ENCODE results near the gene ZBTB3.

The ZBTB3 gene

DNA sequence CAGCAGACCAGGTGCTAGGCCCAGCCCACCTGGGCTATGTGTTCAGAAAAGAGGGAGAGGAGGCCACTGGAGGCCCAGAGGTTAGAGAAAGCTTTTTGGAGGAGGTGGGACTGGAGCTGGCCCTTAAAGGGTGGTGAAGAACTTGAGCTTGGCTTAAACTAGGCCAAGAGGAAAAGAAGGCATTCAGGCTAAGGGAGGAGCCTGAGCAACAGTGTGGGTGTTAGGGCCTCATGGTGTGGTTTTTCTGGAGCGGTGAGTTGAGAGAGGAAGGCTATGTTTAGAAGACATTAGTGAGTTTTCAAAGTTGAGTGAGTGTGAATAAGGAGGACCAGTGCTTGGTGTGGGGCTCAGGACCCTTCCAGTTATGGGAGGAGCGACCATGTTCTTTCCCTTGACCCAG, 23.4 kb upstream of the ZBTB3 start:
- Histone ChIP-seq H3K4me3 (ENCODE audit: low read depth, low read length) (no peak overlapping the region), H3K9me3 (ENCODE audit: control insufficient read depth, insufficient read depth, low read depth, low read length) (no peaks in the 10 kb centered on the region), H3K27ac (ENCODE audit: extremely low read depth, low read depth, low read length) (no peak overlapping the region), H3K4me1 (ENCODE audit: control insufficient read depth, insufficient read depth, low read length) (no peaks in the 10 kb centered on the region), H3K36me3 (ENCODE audit: control insufficient read depth in 2 of 2, insufficient read depth in 1 of 2, low read length in 2 of 2) (peaks cover 0 to 57% of the 10 kb centered on the region in 2 experiments; a peak in 2 of 3 replicates)
- ChIA-PET CTCF (interaction anchor here (5.0 kb wide), 1 partner anchor 9 kb away, joined by 45 read pairs; the partner anchor contains the start of gene TMEM179B), POLR2A (interaction anchor here (0.6 to 1.6 kb wide), 5 partner anchors 23 to 186 kb away, joined by 3 to 7 read pairs (median 5); partner anchors contain the start of genes TUT1 and ZBTB3)
- TF ChIP-seq ZNF239 (tag by site-specific recombination; IDR thresholded peaks at IDR 0.05) (no peak), ZNF112 (tag by site-specific recombination; IDR thresholded peaks at IDR 0.05) (no peak), ZNF221 (tag by site-specific recombination; IDR thresholded peaks at IDR 0.05; ENCODE audit: borderline replicate concordance) (no peak)

DNA sequence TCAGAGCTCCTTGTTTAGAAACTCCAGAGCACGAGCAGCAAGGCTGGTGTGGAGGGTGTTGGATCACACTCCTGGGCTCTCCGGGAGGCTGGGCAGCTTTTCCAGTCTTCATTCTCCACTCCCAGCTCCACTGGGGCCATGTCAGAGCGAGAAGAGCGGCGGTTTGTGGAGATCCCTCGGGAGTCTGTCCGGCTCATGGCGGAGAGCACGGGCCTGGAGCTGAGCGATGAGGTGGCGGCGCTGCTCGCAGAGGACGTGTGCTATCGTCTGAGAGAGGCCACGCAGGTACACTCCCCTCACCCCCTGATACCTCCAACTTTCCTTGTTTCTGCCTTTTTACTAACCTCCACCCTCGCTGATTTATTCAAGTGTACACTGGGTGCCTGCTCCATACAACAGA, 21.7 kb upstream of the ZBTB3 start:
- H3K4me3 ChIP-seq (ENCODE audit: low read depth, low read length) = no peak overlapping the region
- H3K27ac ChIP-seq (ENCODE audit: extremely low read depth, low read depth, low read length) = no peak overlapping the region
- POLR2A ChIA-PET = interaction anchor here (0.7 to 1.8 kb wide), 5 partner anchors 11 to 111 kb away, joined by 3 to 10 read pairs (median 7); partner anchors contain the start of genes C11orf98, CSKMT, POLR2G and TMEM179B
- CTCF ChIA-PET = interaction anchor here (0.6 to 5.0 kb wide), 2 partner anchors 11 to 216 kb away, joined by 3 to 45 read pairs; partner anchors contain the start of gene TMEM179B
- H3K9me3 ChIP-seq (ENCODE audit: control insufficient read depth, insufficient read depth, low read depth, low read length) = no peaks in the 10 kb centered on the region
- TF ChIP-seq, protein P1, sequence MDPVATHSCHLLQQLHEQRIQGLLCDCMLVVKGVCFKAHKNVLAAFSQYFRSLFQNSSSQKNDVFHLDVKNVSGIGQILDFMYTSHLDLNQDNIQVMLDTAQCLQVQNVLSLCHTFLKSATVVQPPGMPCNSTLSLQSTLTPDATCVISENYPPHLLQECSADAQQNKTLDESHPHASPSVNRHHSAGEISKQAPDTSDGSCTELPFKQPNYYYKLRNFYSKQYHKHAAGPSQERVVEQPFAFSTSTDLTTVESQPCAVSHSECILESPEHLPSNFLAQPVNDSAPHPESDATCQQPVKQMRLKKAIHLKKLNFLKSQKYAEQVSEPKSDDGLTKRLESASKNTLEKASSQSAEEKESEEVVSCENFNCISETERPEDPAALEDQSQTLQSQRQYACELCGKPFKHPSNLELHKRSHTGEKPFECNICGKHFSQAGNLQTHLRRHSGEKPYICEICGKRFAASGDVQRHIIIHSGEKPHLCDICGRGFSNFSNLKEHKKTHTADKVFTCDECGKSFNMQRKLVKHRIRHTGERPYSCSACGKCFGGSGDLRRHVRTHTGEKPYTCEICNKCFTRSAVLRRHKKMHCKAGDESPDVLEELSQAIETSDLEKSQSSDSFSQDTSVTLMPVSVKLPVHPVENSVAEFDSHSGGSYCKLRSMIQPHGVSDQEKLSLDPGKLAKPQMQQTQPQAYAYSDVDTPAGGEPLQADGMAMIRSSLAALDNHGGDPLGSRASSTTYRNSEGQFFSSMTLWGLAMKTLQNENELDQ (tag by site-specific recombination; IDR thresholded peaks at IDR 0.05; ENCODE audit: low read depth) = no peak
- TF ChIP-seq, protein P2, sequence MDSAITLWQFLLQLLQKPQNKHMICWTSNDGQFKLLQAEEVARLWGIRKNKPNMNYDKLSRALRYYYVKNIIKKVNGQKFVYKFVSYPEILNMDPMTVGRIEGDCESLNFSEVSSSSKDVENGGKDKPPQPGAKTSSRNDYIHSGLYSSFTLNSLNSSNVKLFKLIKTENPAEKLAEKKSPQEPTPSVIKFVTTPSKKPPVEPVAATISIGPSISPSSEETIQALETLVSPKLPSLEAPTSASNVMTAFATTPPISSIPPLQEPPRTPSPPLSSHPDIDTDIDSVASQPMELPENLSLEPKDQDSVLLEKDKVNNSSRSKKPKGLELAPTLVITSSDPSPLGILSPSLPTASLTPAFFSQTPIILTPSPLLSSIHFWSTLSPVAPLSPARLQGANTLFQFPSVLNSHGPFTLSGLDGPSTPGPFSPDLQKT (IDR thresholded peaks at IDR 0.05; ENCODE audit: borderline replicate concordance, low read depth, low read length) = no peak
- TF ChIP-seq ZEB2 (tag by site-specific recombination; IDR thresholded peaks at IDR 0.05) (no peak), ZNF24 (tag by site-specific recombination; IDR thresholded peaks at IDR 0.05) (no peak), HOXC10 (CRISPR knock-in tag; IDR thresholded peaks at IDR 0.05) (no peak), ZNF664 (tag by site-specific recombination; IDR thresholded peaks at IDR 0.05) (no peak), ZNF777 (tag by site-specific recombination; IDR thresholded peaks at IDR 0.05; ENCODE audit: borderline replicate concordance) (no peak)
- TF ChIP-seq, protein P3, sequence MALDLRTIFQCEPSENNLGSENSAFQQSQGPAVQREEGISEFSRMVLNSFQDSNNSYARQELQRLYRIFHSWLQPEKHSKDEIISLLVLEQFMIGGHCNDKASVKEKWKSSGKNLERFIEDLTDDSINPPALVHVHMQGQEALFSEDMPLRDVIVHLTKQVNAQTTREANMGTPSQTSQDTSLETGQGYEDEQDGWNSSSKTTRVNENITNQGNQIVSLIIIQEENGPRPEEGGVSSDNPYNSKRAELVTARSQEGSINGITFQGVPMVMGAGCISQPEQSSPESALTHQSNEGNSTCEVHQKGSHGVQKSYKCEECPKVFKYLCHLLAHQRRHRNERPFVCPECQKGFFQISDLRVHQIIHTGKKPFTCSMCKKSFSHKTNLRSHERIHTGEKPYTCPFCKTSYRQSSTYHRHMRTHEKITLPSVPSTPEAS (tag by site-specific recombination; IDR thresholded peaks at IDR 0.05) = no peak
- no peaks in the 10 kb centered on the region for H3K4me1 ChIP-seq (ENCODE audit: control insufficient read depth, insufficient read depth, low read length)
- H3K36me3 ChIP-seq (ENCODE audit: control insufficient read depth in 2 of 2, insufficient read depth in 1 of 2, low read length in 2 of 2) = peaks cover 0 to 49% of the 10 kb centered on the region in 2 experiments; a peak in 2 of 3 replicates

DNA sequence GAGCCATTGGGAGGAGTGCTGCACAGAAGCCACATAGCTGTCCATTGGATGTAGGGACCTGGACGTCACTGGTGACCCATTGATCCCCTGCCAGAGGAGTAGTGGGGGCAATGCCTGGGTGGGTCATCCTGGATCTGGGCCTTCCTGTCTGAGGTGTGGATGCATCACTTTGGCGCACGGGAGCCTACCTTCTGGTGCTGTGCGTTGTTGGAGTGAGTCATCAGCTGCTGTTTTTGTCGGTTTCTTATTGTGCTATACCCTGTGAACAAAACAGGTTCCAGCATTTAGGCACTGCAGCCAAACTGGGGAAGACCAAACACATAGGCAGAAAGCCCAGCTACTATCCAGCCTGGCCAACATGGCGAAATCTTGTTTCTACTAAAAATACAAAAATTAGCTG, 20.4 kb upstream of the ZBTB3 start:
- CTCF ChIA-PET = interaction anchor here (0.5 to 5.0 kb wide), 2 partner anchors 12 to 102 kb away, joined by 3 to 45 read pairs; partner anchors contain the start of gene TMEM179B
- no peaks in the 10 kb centered on the region for H3K4me1 ChIP-seq (ENCODE audit: control insufficient read depth, insufficient read depth, low read length)
- no peak overlapping the region for H3K27ac ChIP-seq (ENCODE audit: extremely low read depth, low read depth, low read length)
- H3K36me3 ChIP-seq (ENCODE audit: control insufficient read depth in 2 of 2, insufficient read depth in 1 of 2, low read length in 2 of 2) = peaks cover 0 to 44% of the 10 kb centered on the region in 2 experiments; a peak in 2 of 3 replicates
- H3K9me3 ChIP-seq (ENCODE audit: control insufficient read depth, insufficient read depth, low read depth, low read length) = no peaks in the 10 kb centered on the region
- POLR2A ChIA-PET = interaction anchor here (0.6 to 1.7 kb wide), 5 partner anchors 12 to 116 kb away, joined by 3 to 7 read pairs (median 3); partner anchors contain the start of genes C11orf98, CSKMT and POLR2G
- no peak overlapping the region for H3K4me3 ChIP-seq (ENCODE audit: low read depth, low read length)
- TF ChIP-seq ZNF121 (tag by site-specific recombination; IDR thresholded peaks at IDR 0.05) = no peak
- TF ChIP-seq, protein P4, sequence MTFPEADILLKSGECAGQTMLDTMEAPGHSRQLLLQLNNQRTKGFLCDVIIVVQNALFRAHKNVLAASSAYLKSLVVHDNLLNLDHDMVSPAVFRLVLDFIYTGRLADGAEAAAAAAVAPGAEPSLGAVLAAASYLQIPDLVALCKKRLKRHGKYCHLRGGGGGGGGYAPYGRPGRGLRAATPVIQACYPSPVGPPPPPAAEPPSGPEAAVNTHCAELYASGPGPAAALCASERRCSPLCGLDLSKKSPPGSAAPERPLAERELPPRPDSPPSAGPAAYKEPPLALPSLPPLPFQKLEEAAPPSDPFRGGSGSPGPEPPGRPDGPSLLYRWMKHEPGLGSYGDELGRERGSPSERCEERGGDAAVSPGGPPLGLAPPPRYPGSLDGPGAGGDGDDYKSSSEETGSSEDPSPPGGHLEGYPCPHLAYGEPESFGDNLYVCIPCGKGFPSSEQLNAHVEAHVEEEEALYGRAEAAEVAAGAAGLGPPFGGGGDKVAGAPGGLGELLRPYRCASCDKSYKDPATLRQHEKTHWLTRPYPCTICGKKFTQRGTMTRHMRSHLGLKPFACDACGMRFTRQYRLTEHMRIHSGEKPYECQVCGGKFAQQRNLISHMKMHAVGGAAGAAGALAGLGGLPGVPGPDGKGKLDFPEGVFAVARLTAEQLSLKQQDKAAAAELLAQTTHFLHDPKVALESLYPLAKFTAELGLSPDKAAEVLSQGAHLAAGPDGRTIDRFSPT (tag by site-specific recombination; IDR thresholded peaks at IDR 0.05) = no peak
- no peak for TF ChIP-seq KLF7 (tag by site-specific recombination; IDR thresholded peaks at IDR 0.05; ENCODE audit: borderline replicate concordance)
- no peak for TF ChIP-seq ZNF311 (tag by site-specific recombination; IDR thresholded peaks at IDR 0.05; ENCODE audit: borderline replicate concordance)
- TF ChIP-seq ZNF473 (tag by site-specific recombination; IDR thresholded peaks at IDR 0.05) = no peak
- TF ChIP-seq ZNF610 (tag by site-specific recombination; IDR thresholded peaks at IDR 0.05; ENCODE audit: borderline replicate concordance) = no peak
- TF ChIP-seq KLF10 (tag by site-specific recombination; IDR thresholded peaks at IDR 0.05) = no peak
- no peak for TF ChIP-seq SP3 (tag by site-specific recombination; IDR thresholded peaks at IDR 0.05)
- no peak for TF ChIP-seq ZNF302 (tag by site-specific recombination; IDR thresholded peaks at IDR 0.05; ENCODE audit: low read depth)
- TF ChIP-seq, protein P5, sequence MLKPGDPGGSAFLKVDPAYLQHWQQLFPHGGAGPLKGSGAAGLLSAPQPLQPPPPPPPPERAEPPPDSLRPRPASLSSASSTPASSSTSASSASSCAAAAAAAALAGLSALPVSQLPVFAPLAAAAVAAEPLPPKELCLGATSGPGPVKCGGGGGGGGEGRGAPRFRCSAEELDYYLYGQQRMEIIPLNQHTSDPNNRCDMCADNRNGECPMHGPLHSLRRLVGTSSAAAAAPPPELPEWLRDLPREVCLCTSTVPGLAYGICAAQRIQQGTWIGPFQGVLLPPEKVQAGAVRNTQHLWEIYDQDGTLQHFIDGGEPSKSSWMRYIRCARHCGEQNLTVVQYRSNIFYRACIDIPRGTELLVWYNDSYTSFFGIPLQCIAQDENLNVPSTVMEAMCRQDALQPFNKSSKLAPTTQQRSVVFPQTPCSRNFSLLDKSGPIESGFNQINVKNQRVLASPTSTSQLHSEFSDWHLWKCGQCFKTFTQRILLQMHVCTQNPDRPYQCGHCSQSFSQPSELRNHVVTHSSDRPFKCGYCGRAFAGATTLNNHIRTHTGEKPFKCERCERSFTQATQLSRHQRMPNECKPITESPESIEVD (tag by site-specific recombination; IDR thresholded peaks at IDR 0.05) = no peak
- TF ChIP-seq, protein P6, sequence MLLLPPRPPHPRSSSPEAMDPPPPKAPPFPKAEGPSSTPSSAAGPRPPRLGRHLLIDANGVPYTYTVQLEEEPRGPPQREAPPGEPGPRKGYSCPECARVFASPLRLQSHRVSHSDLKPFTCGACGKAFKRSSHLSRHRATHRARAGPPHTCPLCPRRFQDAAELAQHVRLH (tag by site-specific recombination; IDR thresholded peaks at IDR 0.05) = no peak

Data from HEK293 (cell line).